GM12873 (cell line): ENCODE results near the gene BTBD7.

Experiments used
- CTCF ChIP-seq: IDR thresholded peaks from 2 replicates; pipeline ENCODE4 v1.5.1; 2012; ENCODE audit warnings: low read depth, mild to moderate bottlenecking, moderate library complexity, low read length, control low read depth; ENCODE audit not compliant: insufficient read depth; ENCODE audit errors: missing control alignments

Gene BTBD7

DNA sequence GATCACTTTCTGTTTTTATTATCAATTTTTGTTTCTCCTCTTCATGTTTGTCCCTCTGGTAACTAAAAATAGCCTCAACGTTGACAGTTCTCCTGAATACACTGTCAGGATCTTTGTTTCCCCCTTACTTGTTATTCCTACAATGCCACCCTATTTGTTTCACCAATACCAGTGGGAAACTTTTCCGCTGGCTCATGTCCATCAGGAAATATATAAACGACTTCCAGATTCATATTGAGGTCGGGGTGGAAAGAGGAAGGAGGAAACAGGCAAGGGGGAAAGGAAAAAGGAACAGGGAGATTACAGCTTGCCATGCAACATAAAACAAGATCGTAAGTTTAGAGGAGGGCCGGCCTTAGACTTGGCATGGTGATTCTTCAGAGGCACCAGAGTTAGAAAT is 61.7 kb downstream of the BTBD7 start:
- no peak for TF ChIP-seq CTCF

DNA sequence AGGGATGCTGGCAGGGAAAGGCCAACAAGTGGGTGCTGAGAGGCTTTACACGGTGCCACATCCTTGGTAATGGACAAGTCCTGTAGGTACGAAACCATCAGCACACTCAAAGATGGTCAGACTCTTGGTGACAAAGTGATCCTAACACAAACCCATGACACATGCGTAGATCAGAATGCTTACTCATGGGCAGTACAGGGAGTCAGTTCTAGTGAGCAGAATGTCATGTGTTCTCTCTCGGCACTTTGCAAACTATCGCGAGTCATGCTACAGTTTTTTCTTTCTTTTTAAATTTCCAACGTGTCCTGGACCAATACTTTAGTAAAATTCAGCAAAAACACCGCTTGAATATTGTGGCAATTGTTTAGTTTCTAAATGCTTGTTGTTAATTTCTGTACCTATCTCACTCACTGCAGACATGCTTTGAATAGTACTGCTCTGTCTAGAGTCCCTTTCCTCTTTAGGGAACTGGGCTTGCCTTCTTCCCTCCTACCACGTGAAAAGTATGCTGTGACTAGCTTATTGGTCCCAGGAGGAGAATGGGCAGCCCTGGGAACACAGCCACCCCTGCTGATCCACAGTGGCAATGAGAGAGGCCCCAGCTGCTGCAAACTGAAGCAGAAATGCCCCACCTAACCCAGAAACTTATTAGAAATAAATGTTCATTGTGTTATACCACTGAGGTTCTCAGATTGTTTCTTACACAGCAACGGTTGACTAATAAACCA is 63.3 kb downstream of the BTBD7 start:
- no peak for TF ChIP-seq CTCF

DNA sequence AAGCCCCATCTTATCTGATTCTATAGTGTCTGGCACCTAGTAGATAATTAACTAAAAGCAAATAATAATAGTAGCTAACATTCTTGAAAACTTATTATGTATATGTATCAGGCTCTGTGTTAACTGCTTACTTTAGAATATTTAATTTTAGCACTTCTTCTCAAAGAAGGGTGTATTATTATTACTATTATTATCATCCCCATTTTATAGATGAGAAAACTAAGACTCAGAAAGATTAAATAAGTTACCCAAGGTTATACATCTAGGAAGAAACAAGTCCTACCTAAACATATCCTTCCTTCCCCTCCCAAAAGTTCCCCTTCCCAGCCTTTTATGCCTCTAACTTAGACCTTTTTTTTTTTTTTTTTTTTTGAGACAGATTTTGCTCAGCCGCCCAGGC is 64.4 kb downstream of the BTBD7 start:
- no peak for TF ChIP-seq CTCF

DNA sequence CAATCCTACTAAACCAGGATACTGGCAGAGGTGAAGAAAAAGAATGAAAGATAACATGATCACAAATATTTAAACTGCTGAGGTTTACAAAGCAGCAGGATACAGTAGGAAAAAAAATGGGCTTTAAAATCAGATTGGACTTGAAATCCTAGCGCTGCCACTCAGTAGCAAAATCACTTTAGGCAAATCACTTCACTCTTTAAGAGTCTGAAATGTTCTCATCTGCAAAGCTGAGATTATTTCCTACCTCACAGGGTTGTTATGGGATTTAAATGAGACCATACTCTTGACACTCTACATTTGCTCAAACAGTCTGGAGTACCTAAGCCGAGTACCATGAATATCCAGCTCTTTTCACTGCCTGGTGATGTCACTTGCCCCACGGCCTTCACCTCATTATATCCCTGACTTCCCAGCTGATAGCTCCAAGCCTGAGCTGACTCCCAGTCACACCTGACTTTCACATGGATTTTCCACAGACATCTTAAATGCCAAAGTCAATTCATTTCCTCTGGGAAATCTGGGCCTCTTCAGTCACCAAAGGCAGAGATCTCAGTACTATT is 65.6 kb downstream of the BTBD7 start:
- no peak for TF ChIP-seq CTCF

- TF ChIP-seq CTCF = no peak
These were observed 66.7 kb downstream of the BTBD7 start for GRCh38 chr14:93266127-93266526.

GRCh38 chr14:93263416-93263815 is 69.4 kb downstream of the BTBD7 start:
- TF ChIP-seq CTCF = no peak

GRCh38 chr14:93262446-93262845 is 70.4 kb downstream of the BTBD7 start:
- TF ChIP-seq CTCF = no peak
